Measurements from ENCODE around the gene CD302.
"Not testable (repeated sequence)": the region's sequence is repeated elsewhere in the genome, so short reads cannot be mapped to it uniquely, and the experiment has no call there.

CD302 gene

GRCh38 chr2:159750873-159751272, 47.1 kb downstream of the CD302 start:
- no peak for DNase-seq (ENCODE audit: low read depth in 3 of 3)

DNA sequence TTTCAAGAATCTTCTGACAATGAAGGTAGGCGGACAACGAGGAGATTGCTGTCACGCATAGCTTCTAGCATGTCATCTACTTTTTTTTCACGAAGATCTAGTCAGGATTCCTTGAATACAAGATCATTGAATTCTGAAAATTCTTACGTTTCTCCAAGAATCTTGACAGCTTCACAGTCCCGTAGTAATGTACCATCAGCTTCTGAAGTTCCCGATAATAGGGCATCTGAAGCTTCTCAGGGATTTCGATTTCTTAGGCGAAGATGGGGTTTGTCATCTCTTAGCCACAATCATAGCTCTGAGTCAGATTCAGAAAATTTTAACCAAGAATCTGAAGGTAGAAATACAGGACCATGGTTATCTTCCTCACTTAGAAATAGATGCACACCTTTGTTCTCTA, 49.9 kb downstream of the CD302 start:
- no peak for DNase-seq (ENCODE audit: low read depth in 3 of 3)

GRCh38 chr2:159745237-159745636, 52.8 kb downstream of the CD302 start:
- DNase-seq (ENCODE audit: low read depth in 3 of 3) = not testable (repeated sequence)

DNA sequence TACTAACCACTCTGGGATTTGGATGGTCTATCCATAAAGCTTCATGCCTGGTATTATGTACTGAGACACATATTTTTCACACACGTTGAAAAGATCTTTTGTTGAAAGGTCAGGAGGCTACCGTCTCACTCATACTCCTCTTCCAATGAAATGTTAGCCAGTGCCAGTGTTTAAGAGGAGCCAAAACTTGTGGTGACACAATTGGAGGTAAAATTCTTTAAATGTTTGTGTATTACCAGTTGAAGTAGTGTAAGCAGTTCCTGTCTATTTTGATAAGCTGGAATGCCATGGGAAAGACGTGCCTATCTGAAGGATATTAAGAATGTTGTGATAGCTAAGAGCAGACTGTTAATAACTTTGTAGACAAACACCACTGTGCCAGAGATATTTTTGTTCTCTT, 53.6 kb downstream of the CD302 start:
- DNase-seq (ENCODE audit: low read depth in 3 of 3) = no peak

- DNase-seq (ENCODE audit: low read depth in 3 of 3) = no peak
These were observed 55.2 kb downstream of the CD302 start for GRCh38 chr2:159742846-159743245.

GRCh38 chr2:159738509-159739390, 59.3 kb downstream of the CD302 start:
- DNase-seq (ENCODE audit: low read depth in 3 of 3) = no peak

DNA sequence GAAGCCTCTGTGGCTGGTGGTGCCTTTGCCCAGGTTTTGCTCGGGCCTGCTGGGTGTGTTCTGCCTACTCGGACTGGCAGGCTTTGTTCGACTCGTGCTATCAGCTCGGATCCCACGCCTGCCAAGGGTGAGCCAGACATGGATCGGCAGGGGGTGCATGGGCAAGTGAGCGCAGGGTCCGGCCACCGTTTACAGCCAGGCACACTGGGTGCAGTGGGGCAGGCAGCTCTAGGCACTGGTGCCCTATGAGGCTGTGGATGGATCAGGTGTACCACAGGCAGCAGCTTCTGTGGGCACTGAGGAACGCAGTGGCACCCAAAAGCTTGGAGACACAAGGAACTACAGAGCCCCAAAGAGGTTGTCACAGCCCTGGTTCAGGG, 60.1 kb downstream of the CD302 start:
- no peak for DNase-seq (ENCODE audit: low read depth in 3 of 3)

DNA sequence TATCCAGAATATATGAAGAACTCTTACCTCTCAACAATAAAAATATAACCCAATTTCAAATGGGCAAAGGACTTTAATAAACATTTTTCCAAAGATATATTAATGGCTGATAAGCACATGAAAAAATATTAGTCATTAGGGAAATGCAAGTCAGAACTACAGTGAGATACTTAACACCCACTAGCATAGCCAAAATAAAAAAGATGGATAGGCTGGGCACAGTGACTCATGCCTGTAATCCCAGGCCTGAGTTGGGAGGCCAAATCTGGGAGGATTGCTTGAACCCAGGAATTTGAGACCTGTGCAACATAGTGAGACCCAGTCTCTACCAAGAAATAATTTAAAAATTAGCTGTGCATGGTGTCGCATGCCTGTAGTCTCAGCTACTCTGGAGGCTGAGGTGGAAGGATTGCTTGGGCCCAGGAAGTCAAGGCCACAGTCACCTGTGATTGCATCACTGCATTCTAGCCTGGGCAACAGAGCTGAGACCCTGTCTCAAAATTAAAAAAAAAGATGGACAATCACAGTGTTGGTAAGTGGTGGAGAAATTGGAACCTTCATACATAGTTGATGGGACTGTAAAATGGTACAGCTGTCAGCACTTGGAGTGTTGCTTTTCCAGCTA, 60.6 kb downstream of the CD302 start:
- no peak for DNase-seq (ENCODE audit: low read depth in 3 of 3)

DNA sequence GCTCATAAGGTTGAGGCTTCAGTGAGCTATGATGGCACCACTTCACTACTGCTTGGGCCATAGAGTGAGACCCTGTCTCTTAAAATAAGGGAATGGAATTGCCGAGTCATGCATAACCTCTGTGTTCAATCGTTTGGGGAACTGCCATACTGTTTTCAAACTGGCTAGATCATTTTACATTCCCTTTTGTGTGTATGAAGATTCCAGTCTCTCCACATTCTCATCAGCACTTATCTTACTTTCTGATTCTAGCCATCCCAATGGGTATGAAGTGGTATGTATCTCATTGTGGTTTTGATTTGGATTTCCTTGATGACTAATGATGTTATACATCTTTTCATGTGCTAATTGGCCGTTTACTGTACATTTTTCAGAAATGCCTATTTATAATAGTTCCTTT, 62.0 kb downstream of the CD302 start:
- no peak for DNase-seq (ENCODE audit: low read depth in 3 of 3)

GRCh38 chr2:159735648-159736047, 62.4 kb downstream of the CD302 start:
- no peak for DNase-seq (ENCODE audit: low read depth in 3 of 3)

DNA sequence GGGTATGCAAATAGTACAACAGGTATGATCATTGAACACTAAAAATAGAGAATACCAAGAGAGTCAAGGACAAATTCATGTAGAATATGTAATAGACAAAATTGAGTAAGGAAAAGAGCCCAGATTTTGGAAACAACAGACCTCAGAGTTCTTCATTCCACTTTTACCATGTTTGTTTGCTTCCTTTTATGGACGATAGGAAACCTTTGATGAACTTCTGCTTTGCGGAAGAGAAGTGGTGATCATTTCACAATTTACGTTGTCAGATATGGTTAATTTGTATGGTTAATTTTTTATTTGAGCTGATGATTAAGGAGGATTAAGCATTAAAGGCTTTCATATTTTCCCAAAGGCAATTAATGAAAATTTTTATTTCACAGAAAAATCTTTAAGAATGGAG, 69.4 kb downstream of the CD302 start:
- DNase-seq (ENCODE audit: low read depth in 3 of 3) = no peak

DNA sequence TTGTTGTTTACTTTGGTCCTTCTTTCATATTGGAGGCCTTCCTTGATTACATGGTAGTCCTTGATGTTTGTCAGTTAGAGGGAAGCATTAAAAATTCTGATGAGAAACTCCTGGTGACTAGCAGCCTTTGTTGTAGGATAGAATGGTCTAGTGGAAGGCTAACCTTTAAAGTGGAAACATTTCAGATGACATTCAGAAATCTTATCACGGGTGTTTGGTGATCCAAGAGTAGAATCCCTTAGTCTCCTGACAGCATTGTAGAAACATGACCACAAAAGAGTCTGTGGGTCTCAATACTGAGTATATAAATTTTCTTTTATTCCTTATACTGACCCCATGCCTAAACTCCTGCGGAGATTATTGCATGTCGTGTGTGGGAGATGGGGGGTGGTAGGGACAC, 72.3 kb downstream of the CD302 start:
- no peak for DNase-seq (ENCODE audit: low read depth in 3 of 3)

GRCh38 chr2:159724795-159725572, 73.0 kb downstream of the CD302 start:
- DNase-seq (ENCODE audit: low read depth in 3 of 3) = not testable (repeated sequence)

DNA sequence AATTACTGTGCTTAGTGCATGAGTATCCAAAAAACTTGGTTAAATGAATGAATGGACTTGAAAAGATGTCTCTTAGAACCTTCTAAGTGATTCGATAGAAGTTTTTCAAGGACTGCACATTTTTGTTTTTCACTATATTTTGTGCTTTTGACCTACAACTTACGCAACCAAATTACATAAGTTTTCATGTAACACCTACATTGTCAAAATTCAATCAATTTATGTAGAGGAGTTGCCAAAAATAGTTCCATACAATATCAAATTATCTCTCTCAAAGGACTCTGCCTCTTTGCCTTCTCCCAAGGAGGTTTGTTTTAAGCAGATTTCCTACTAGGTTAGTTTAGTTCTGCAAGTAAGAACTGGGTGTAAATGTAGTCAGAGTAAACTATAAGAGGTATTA, 75.4 kb downstream of the CD302 start:
- no peak for DNase-seq (ENCODE audit: low read depth in 3 of 3)

GRCh38 chr2:159720676-159721075, 77.3 kb downstream of the CD302 start:
- DNase-seq (ENCODE audit: low read depth in 3 of 3) = no peak
